Activated B cell treated with CpG ODN at 0.5 μM for 24 hours (primary cell): ENCODE measurements around the gene WDR53. TPM values are rescaled to one million over a fixed set of nuclear protein-coding genes. Genes with fewer than 3 reads are reported as not detected.
"Not testable (repeated sequence)": the region's sequence is repeated elsewhere in the genome, so short reads cannot be mapped to it uniquely, and the experiment has no call there.

Experiments
- ATAC-seq: fragments of 200-7000 bp; cut with Tn5 transposase; one replicate; pipeline ENCODE4 v1.10.0; 2021; ENCODE audit warnings: low read depth, mild to moderate bottlenecking, moderate library complexity
- CTCF ChIA-PET: fragments of 350-600 bp; sonication (Branson Sonifier 250); formaldehyde crosslinking; loops from one replicate; lab custom pipeline; 2021; ENCODE audit warnings: antibody characterized with exemption; lab: Charles Lee
- POLR2A ChIA-PET: fragments of 350-600 bp; sonication (Branson Sonifier 250); formaldehyde crosslinking; loops from one replicate; lab custom pipeline; 2021; ENCODE audit warnings: antibody characterized with exemption; lab: Charles Lee
- DNase-seq: peaks from one replicate; pipeline ENCODE4 v3.0.0; 2022
- H3K27ac Mint-ChIP-seq: one replicate; pipeline ENCODE4 v1.8.0; 2020; ENCODE audit warnings: mixed read lengths
- H3K27me3 Mint-ChIP-seq: one replicate; pipeline ENCODE4 v1.8.0; 2021; ENCODE audit warnings: mixed read lengths
- H3K36me3 Mint-ChIP-seq: one replicate; pipeline ENCODE4 v1.8.0; 2021; ENCODE audit warnings: low read depth, mixed read lengths
- H3K4me1 Mint-ChIP-seq: one replicate; pipeline ENCODE4 v1.8.0; 2021; ENCODE audit warnings: mixed read lengths
- H3K4me3 Mint-ChIP-seq: one replicate; pipeline ENCODE4 v1.8.0; 2020; ENCODE audit warnings: mild to moderate bottlenecking, mixed read lengths
- H3K9me3 Mint-ChIP-seq: one replicate; pipeline ENCODE4 v1.8.0; 2020; ENCODE audit warnings: mixed read lengths
- intact Hi-C: fragments of 100-400 bp; cut with micrococcal nuclease; formaldehyde crosslinking; loops from one replicate; pipeline ENCODE4 v1.15.1; 2024
- total RNA-seq: library from RNA; stranded (reverse); gene quantifications from 2 replicates; pipeline ENCODE4 v1.2.3, GENCODE V29; 2022
- TF ChIP-seq, protein P1 (sequence below): fragments of 200-600 bp; IDR thresholded peaks from one replicate; pipeline ENCODE4 v1.8.0; 2022; ENCODE audit warnings: antibody characterized with exemption, mild to moderate bottlenecking

The WDR53 gene
- total RNA-seq, 1 donor from 2014 or later: 14.3 TPM

DNA sequence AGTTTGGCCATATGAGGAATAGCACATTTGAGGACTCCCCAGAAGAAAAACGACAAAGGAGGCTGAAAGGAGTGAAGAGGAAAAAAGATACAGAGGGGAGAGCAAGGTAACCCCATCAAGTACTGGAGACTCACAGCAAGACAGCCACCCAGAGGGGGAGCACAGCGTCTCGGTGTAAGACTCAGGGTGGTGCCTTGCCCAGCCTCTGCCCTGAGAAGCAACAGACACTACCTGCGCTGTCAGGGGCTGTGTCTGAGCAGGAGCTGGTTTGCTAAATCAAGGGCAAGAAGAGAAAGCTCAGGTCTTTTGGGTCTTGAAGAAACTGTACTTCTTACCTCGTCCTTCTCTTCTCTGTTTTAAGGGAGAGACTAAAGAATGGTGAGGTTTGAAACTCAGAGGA is 28.0 kb upstream of the WDR53 start:
- CTCF ChIA-PET: no interaction called here
- DNase-seq: no peak
- POLR2A ChIA-PET: no interaction called here
- Mint-ChIP-seq H3K4me1 (peaks cover 8% of the 10 kb centered on the region), H3K9me3 (no peaks in the 10 kb centered on the region), H3K27me3 (peaks cover 17% of the 10 kb centered on the region), H3K27ac (no peak overlapping the region), H3K4me3 (no peak overlapping the region), H3K36me3 (no peaks in the 10 kb centered on the region)
- TF ChIP-seq, protein P1, sequence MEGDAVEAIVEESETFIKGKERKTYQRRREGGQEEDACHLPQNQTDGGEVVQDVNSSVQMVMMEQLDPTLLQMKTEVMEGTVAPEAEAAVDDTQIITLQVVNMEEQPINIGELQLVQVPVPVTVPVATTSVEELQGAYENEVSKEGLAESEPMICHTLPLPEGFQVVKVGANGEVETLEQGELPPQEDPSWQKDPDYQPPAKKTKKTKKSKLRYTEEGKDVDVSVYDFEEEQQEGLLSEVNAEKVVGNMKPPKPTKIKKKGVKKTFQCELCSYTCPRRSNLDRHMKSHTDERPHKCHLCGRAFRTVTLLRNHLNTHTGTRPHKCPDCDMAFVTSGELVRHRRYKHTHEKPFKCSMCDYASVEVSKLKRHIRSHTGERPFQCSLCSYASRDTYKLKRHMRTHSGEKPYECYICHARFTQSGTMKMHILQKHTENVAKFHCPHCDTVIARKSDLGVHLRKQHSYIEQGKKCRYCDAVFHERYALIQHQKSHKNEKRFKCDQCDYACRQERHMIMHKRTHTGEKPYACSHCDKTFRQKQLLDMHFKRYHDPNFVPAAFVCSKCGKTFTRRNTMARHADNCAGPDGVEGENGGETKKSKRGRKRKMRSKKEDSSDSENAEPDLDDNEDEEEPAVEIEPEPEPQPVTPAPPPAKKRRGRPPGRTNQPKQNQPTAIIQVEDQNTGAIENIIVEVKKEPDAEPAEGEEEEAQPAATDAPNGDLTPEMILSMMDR: no peak
- intact Hi-C loops: no loop called here
- no peak for ATAC-seq

DNA sequence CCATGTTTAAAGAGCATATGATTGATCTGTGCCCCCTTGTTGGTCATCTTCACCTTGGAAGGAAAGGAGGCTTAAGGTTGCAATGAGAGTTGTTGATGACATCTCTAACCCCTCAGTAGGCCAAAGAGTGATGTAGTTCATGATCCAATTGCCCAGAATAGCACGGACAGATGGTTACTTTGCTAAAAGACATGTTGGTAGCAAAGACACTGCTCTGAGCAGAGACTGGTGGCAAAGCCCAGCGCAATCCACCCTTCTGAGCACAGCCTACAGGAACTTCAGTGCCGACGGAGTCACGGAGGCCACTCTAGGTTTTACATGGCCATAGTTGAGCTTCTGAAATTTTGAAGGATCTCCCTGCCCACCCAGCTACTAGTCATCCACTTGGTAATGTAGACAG is 21.9 kb upstream of the WDR53 start:
- intact Hi-C loops: no loop called here
- peaks cover 4% of the 10 kb centered on the region for H3K27me3 Mint-ChIP-seq
- DNase-seq: no peak
- peaks cover 19% of the 10 kb centered on the region for H3K36me3 Mint-ChIP-seq
- ChIA-PET CTCF (interaction anchor here (1.4 kb wide), 1 partner anchor 19 kb away, joined by 3 read pairs; no protein-coding TSS in a partner anchor), POLR2A (interaction anchor here (0.6 kb wide), 1 partner anchor 271 kb away, joined by 3 read pairs; no protein-coding TSS in a partner anchor)
- ATAC-seq: no peak
- TF ChIP-seq, protein P1: no peak
- H3K27ac Mint-ChIP-seq: no peak overlapping the region
- H3K9me3 Mint-ChIP-seq: no peaks in the 10 kb centered on the region
- H3K4me1 Mint-ChIP-seq: no peaks in the 10 kb centered on the region
- no peak overlapping the region for H3K4me3 Mint-ChIP-seq

DNA sequence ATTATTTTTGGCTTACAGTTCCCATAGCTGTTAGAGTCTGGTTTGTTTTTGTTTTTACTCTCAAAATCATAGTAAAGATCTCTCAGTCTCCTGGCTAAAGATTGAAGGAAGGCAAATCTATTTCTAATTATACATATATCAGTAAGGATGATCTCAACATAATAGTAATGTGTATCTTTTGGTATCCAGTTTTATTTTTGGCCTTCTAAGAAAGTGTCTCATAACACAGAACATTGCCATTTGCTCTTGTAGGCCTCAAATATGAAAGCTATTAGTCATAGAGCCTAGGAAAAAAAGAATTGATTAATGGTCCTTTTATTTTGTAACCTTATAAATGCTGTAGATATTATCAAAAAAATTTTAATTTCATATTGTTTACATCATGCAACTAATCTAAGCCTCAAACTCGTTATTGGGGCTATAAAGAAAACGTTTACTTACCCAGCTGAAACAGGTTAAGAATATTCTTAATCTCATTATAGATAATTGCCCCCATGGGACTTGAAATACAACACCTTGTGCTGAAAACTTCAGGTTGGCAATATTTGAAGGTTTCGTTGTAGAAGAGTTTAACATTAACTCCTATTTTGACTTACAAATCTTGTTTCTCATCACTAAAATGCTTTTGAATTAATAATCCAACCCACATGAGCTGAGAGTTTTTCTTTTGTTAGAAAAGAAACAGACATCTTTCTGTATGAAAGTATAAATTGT is 16.8 kb upstream of the WDR53 start:
- POLR2A ChIA-PET: interaction anchor here (0.6 kb wide), 1 partner anchor 129 kb away, joined by 4 read pairs; no protein-coding TSS in a partner anchor
- ATAC-seq (no peak), DNase-seq (no peak)
- intact Hi-C loops: no loop called here
- Mint-ChIP-seq H3K36me3 (peaks cover 44% of the 10 kb centered on the region), H3K27me3 (no peaks in the 10 kb centered on the region), H3K4me1 (no peaks in the 10 kb centered on the region), H3K4me3 (no peak overlapping the region), H3K9me3 (no peaks in the 10 kb centered on the region), H3K27ac (no peak overlapping the region)
- TF ChIP-seq, protein P1: no peak
- CTCF ChIA-PET: interaction anchor here (0.9 kb wide), 1 partner anchor 109 kb away, joined by 3 read pairs; no protein-coding TSS in a partner anchor

DNA sequence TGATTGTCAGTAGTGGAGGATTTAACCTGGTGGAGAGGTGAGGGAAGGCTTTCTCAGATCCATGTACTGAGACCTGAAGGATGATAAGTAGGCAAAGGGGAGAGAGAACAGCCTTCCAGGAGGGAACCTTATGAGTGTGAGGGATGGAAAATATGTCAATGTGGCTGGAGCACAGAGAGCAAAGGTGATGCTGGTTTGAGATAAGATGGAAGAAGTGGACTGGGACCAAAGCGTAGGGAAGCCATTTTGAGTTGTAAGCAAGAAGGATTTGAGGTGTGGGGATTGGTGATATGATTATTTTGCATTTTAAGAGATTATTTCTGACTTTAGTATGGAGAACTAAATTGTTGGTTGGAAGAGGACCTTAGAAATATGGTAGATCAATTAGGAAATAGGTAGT is 4.0 kb upstream of the WDR53 start:
- no peak overlapping the region for H3K4me3 Mint-ChIP-seq
- POLR2A ChIA-PET: no interaction called here
- CTCF ChIA-PET: no interaction called here

DNA sequence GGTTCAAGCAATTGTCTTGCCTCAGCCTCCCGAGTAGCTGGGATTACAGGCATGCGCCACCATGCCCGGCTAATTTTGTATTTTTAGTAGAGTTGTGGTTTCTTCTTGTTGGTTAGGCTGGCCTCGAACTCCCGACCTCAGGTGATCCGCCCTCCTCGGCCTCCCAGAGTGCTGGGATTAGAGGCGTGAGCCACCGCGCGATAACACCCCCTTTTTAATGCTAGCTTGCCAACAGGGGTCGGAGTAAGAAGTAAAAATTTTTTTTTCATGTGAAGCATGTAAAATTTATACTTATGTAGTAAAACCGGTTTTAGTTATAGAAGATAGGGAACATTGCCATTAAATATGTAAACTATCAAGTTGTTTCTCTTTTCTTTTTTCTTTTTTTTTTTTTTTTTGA is 2.0 kb upstream of the WDR53 start:
- peaks cover 16% of the 10 kb centered on the region for H3K36me3 Mint-ChIP-seq
- H3K27me3 Mint-ChIP-seq, H3K9me3 Mint-ChIP-seq, intact Hi-C loops, CTCF ChIA-PET, H3K27ac Mint-ChIP-seq, H3K4me3 Mint-ChIP-seq, DNase-seq, ATAC-seq: not testable (repeated sequence)
- POLR2A ChIA-PET: interaction anchor here (0.6 to 0.7 kb wide), 2 partner anchors 143 to 295 kb away, joined by 3 to 7 read pairs; no protein-coding TSS in a partner anchor
- peaks cover 27% of the 10 kb centered on the region for H3K4me1 Mint-ChIP-seq

More for the DNA sequence above, 4.0 kb upstream of the WDR53 start:
- Mint-ChIP-seq H3K27me3 (no peaks in the 10 kb centered on the region), H3K9me3 (no peaks in the 10 kb centered on the region), H3K27ac (no peak overlapping the region), H3K4me1 (peaks cover 21% of the 10 kb centered on the region), H3K36me3 (peaks cover 9% of the 10 kb centered on the region)
- TF ChIP-seq, protein P1: no peak
- ATAC-seq (no peak), DNase-seq (no peak)
- intact Hi-C loops: no loop called here
